OCI-LY7 (cell line): ENCODE results near the gene NUDT3.

ENCODE experiments used
- CTCF ChIP-seq: fragments of 200-600 bp; sonication (generic); conservative IDR thresholded peaks from 2 replicates; pipeline ENCODE4 v1.5.1; 2014; ENCODE audit warnings: mild to moderate bottlenecking, antibody characterized with exemption, low read length, moderate library complexity, mixed read lengths
- EZH2phosphoT487 ChIP-seq: fragments of 200-600 bp; sonication (generic); IDR thresholded peaks from 2 replicates; pipeline ENCODE4 v1.6.1; 2018; ENCODE audit warnings: low read depth, borderline replicate concordance, mild to moderate bottlenecking, mixed run types, antibody characterized with exemption, low read length, moderate library complexity, mixed read lengths

GRCh38 chr6:34381081-34381480 lies 11.4 kb downstream of the NUDT3 start:
- TF ChIP-seq CTCF (no peak), EZH2phosphoT487 (no peak)
